Stimulated activated CD8-positive, alpha-beta memory T cell treated with anti-CD3 and anti-CD28 coated beads, Interleukin-4, amount 100 ng/mL, for 24 hours (primary cell): ENCODE measurements around the gene KCNC1.

Experiments used
- DNase-seq: peaks from one replicate; pipeline ENCODE4 v3.0.0-alpha.2; 2020; ENCODE audit warnings: low read depth

Gene KCNC1

GRCh38 chr11:17734418-17734911 lies at the start of gene KCNC1:
TSS of gene KCNC1 (plus strand) at chr11:17734781. CDS start at chr11:17736003, 1,222 bp downstream.
- DNase-seq = no peak

- DNase-seq = no peak
Observed at GRCh38 chr11:17686231-17686980, 48.2 kb upstream of the KCNC1 start.

- no peak for DNase-seq
Observed at GRCh38 chr11:17687946-17688670, 46.5 kb upstream of the KCNC1 start.

GRCh38 chr11:17691550-17691949 lies 43.0 kb upstream of the KCNC1 start:
- no peak for DNase-seq

- no peak for DNase-seq
Observed at GRCh38 chr11:17691976-17692375, 42.6 kb upstream of the KCNC1 start.

- no peak for DNase-seq
Observed at GRCh38 chr11:17692931-17693330, 41.6 kb upstream of the KCNC1 start.

- no peak for DNase-seq
Observed at GRCh38 chr11:17693531-17693930, 41.0 kb upstream of the KCNC1 start.

- DNase-seq = no peak
Observed at GRCh38 chr11:17694494-17695110, 40.0 kb upstream of the KCNC1 start.

GRCh38 chr11:17695454-17696441 lies 38.8 kb upstream of the KCNC1 start:
- no peak for DNase-seq

GRCh38 chr11:17696741-17697140 lies 37.8 kb upstream of the KCNC1 start:
- no peak for DNase-seq

- no peak for DNase-seq
Observed at GRCh38 chr11:17697175-17697949, 37.2 kb upstream of the KCNC1 start.

GRCh38 chr11:17699147-17700114 lies 35.1 kb upstream of the KCNC1 start:
- DNase-seq = no peak

- DNase-seq = no peak
Observed at GRCh38 chr11:17700991-17701390, 33.6 kb upstream of the KCNC1 start.

- no peak for DNase-seq
Observed at GRCh38 chr11:17702876-17703275, 31.7 kb upstream of the KCNC1 start.

GRCh38 chr11:17703951-17704350 lies 30.6 kb upstream of the KCNC1 start:
- DNase-seq = no peak

GRCh38 chr11:17707830-17708229 lies 26.8 kb upstream of the KCNC1 start:
- no peak for DNase-seq

GRCh38 chr11:17711836-17712235 lies 22.7 kb upstream of the KCNC1 start:
- no peak for DNase-seq

GRCh38 chr11:17713851-17714250 lies 20.7 kb upstream of the KCNC1 start:
- DNase-seq = no peak

GRCh38 chr11:17714356-17714854 lies 20.2 kb upstream of the KCNC1 start:
- no peak for DNase-seq
